Activated CD4-positive, CD25-positive, alpha-beta regulatory T cell treated with anti-CD3 and anti-CD28 coated beads, Interleukin-2, amount 50 U/mL, for 16 hours (primary cell): ENCODE data around the gene LRFN3.
"Not testable (repeated sequence)": the region's sequence is repeated elsewhere in the genome, so short reads cannot be mapped to it uniquely, and the experiment has no call there.

Experiments
- DNase-seq: peaks from one replicate; pipeline ENCODE4 v3.0.0-alpha.2; 2020; ENCODE audit warnings: low read depth, low spot score

The LRFN3 gene

DNA sequence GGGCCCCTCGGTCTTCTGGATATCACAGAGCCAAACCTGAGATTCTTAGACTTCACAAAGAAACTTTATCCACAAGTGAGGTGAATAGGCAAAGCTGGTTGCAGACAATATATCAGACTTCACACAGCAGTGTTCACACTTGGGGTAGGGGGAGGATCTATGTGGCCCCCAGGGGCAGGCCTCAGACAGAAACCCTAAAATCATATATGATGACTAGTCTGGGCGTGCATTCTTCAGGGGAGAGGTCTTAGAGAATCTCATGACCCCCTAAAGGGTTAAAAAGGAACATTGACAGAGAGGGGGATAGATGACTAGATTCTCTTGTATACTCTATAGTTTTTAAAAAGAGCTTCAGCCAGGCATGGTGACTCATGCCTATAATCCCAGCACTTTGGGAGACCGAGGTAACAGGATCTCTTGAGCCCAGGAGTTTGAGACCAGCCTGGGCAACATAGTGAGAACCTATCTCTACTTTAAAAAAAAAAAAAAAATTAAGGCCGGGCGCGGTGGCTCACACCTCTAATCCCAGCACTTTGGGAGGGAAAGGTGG is 30.9 kb upstream of the LRFN3 start:
- no peak for DNase-seq

DNA sequence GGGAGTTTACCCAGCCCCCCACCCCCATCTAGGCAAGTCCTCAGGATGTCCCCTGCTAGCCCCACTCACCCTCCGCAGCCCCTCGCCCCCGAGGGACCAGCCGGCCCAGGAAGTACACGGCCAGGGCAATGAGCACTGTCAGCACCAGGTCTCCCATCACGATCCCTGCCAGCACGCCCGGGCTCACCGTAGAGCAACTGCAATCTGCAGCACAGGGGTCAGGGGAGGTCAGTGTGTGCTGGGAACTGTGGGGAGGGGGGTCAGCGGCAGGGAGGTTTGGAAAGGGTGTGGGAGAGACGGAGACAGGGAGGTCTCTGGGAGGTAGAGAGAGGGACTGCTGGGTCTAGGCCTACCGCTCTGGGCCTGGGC is 28.8 kb upstream of the LRFN3 start:
- DNase-seq = no peak

DNA sequence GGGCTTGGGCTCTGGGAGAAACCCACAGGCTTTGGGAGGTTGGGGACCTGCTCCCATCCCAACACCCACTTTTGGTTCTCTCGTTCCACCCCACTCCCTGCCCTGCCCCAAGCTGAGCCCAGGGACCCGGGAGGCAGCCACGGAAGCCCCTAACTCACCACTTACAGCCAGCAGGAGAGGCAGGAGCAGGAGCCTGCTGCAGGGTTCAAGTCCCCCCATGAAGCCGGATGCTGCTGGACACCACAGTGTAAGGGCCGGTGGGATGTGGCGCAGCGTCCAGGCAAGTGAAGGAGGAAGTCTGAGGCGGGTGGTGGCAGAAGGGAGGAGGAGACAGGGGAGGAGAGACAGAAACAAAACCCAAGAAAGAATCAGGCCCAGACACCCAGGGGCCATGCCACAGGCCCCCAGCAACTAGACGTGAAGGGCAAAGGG is 28.1 kb upstream of the LRFN3 start, which contains the start of gene TYROBP:
Gene TYROBP, minus strand, starts transcription at position 286 of the 432 bp plus-strand sequence. Its CDS starts 67 bp downstream, at position 219.
- DNase-seq = no peak

DNA sequence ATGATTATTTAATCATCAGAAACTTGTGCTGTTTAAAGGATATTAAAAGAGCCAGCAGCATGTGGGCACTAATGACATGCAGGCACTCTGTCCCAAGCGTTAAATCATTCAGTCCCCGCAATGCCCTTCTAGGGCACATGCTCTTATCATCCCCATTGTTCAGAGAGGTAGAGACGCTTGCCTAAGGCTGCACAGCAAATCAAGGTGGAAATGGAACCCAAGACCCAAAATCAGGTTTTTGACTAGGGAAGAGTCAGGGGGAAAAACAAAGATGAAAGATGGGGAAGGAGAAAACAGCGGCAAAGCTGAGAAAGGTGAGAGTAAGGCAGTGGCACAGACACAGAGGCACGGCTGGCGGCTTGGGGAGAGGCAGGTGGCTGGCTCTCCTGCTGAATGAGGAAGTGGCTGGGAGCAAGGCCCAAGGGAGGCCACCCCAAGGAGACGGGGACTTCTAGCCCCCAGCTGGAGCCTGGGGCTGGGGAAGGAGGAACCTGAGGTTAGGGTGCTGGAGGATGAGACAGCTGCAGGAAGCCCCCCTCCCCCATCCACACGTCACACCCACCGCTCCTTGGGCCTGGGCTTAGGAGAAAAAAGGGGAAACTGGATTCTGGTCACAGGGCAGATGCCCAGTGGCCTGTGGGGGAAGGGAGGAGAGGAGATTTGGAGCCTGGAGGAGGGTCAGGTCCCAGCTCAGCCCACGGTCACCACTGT is 27.0 kb upstream of the LRFN3 start:
- no peak for DNase-seq

DNA sequence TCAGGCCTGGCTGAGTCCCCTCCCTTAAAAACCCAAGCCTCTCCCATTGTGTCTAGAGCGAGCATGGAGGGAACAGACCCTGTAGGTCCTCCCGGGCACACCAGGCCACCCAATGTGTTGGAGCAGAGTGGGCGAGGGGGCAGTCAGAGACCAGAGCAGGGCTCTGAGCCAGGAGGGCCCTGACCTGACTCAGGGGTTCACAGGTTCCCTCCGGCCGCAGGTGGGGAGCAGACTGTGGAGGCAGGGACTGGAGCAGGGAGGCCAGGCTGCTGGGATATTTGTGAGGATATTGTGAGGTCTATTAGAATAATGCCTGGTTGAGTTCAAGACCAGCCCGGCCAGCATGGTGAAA is 26.5 kb upstream of the LRFN3 start:
- DNase-seq = no peak

DNA sequence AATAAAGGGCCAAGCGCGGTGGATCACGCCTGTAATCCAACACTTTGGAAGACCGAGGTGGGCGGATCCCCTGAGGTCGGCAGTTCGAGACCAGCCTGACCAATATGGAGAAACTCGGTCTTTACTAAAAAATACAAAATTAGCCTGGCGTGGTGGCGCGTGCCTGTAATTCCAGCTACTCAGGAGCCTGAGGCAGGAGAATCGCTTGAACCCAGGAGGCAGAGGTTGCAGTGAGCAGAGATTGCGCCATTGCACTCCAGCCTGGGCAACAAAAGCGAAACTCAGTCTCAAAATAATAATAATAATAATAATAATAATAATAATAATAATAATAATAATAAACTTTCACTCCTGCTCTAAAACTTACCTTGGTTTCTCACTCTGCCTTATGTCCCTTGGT is 25.8 kb upstream of the LRFN3 start:
- not testable (repeated sequence) for DNase-seq

DNA sequence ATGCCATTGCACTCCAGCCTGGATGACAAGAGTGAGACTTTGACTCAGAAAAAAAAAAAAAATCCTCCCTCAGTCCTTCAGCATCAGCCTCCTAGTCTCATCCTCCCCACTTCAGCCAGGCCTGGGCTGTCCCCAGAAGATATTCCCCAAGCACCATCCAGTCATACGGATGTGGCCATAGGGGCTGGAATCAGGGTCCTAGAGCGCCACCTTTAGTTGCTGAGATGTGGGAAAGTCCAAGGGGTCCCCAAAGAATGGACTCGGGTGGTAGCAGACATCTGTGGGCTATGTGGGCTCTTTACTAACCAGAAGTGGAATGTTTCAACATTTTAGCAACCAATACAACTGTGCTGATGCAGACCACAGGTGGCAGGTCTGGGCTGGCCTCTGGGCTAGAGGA is 25.0 kb upstream of the LRFN3 start:
- no peak for DNase-seq

DNA sequence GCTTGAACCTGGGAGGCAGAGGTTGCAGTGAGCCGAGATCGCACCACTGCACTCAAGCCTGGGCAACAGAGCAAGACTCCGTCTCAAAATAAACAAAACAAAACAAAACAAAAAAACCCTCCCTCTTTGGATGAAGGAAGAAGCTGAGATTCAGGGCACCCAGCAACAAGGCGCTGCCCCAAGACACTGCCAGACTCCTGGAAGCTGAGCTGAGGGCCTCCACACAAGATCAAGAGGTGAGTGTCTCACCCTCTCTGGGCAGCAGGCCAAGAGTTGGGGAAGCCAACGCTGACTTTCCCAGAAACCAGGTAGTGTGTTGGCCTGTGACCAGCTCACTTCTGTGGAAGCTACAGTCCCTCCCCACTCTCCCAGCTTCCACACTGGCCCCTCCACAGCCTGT is 24.4 kb upstream of the LRFN3 start:
- DNase-seq = no peak

DNA sequence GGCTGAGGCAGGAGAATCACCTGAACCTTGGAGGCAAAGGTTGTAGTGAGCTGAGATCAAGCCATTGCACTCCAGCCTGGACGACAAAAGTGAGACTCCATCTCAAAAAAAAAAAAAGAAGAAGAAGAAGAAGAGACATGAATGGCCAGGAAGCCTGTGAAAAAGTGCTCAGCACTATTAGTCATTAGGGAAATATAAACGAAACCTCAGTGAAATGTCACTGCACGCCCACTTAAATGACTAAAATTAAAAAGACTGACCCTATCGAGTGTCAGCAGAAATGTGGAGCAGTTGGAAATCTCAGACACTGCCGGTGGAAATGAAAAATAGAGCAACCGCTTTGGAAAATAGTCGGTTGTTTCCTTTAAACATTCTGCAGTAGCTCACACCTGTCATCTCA is 22.6 kb upstream of the LRFN3 start:
- no peak for DNase-seq

DNA sequence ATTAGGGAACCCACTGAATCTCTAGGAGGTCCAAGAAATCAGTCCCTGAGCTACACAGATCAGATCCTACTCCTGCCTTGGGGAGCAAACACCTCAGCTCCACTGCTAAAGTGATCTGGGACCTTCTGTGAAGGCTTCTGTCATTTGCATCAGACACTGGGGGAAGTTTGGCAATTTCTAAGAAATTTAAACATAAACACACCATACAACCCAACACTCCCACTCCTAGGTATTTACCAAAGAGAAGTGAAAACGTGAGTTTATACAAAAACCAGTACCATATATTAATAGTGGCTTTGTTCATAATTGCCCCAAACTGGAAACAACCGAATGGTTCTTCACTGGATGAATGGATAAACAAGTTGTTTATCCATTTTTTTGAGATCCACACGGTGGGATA is 20.7 kb upstream of the LRFN3 start:
- no peak for DNase-seq

DNA sequence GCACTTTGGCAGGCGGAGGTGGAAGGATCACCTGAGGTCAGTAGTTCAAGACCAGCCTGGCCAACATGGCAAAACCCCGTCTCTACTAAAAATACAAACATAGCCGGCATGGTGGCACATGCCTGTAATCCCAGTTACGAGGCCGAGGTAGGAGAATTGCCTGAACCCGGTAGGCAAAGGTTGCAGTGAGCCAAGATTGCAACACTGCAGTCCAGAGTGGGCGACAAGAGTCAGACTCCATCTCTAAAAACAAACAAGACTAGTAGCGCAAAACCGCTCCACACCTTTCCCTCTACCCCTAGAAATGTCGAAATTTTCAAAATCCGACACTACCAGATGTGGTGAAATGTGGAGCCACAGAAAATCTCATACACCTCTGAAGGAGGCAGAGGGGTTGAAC is 16.9 kb upstream of the LRFN3 start:
- DNase-seq = no peak

DNA sequence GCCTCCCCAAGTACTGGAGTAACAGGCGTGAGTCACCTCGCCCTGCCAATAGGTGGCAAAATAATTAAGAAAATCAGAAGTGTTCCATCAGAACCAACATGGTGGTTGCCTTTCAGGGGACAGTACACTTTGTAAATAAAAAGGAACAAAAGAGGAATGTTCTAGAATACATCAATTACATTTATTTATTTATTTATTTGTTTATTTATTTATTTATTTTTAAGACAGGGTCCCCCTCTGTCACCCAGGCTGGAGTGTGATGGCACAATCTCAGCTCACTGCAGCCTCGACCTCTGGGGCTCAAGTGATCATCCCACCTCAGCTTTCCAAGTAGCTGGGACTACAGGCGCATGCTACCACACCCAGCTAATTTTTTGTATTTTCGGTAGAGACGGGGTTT is 15.2 kb upstream of the LRFN3 start:
- DNase-seq = no peak

DNA sequence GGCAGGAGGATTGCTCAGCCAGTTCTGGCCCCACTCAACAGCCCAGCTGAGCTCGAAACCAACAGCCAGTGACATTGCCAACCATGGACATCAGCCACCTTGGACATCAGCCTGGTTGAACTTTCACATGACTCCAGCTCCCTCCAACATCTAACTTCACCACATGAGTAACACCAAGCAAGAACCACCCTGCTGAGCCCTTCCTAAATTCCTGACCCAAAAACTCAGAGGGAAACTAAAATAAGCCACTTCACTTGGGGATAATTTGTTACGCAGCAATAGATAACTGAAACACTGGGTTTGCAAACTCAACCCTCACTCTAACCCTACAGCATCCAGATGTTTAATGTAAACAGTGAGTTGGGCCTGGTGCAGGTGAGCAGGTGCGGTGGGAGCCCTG is 10.7 kb upstream of the LRFN3 start:
- no peak for DNase-seq

DNA sequence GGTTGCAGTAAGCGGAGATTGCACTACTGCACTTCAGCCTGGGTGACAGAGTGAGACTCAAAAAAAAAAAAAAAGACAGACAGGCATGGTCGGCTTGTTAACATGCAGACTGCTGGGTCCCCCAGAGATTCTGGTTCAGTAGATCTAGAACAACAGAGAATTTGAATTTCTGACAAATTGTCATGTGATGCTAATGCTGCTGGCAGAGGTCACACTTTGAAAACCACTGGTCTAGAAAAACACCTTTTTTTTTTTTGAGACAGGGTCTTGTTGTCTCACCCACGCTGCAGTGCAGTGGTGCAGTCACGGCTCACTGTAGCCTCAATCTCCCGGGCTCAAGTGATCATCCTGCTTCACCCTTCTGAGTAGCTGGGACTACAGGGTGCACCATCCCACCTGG is 7.7 kb upstream of the LRFN3 start:
- no peak for DNase-seq

DNA sequence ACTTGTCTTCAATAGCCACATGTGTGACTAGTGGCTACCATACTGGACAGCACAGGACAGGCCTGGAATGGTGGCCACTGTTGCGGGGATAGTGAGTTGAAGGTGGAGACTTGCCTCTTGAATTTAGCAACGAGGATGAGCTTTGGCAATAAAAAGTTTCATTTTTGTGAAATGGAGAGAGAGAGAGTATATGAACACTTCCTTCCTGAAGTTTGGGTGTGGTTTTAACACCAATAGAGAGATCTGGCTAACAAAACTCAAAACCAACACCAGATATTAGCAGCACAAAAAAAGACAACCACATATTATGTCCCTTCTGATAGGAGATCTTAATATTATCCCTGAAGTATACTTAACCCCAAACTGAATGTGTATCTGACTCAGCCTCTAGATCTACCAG is 6.3 kb upstream of the LRFN3 start:
- no peak for DNase-seq

DNA sequence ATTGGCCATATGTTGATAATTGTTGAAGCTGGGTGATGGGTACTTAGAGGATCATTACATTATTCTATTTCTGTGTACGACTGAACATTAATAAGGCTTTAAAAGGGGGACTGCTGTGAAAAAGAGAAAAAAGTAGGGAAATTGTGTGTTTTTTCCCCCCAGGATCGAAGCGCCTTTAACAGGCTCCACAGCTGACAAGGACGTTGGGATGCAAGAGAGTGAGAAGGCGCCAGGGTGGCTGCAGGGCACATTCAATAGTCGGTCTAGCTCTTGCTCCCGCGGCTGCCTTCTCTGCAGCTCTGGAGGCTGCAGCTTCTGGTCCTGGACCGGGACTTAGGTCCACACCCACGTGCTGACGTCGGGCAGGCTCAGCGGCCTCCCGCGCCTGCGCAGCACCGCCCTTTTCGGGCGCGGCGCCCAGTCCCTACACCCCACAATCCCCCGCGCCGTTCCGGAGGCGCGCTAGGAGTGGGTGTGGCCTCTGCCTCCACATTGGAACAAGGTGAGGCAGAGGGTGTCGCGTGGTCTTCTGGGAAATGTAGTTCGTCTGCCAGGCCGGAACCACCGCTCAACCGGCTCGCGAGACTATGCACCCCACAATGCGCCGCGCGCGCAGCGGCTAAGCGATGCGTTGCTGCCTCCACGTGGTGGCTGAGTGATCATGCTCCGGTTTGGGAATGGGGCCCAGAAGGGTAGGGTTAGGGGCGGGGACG is 4.9 kb upstream of the LRFN3 start:
- DNase-seq = peak; percentile 99

DNA sequence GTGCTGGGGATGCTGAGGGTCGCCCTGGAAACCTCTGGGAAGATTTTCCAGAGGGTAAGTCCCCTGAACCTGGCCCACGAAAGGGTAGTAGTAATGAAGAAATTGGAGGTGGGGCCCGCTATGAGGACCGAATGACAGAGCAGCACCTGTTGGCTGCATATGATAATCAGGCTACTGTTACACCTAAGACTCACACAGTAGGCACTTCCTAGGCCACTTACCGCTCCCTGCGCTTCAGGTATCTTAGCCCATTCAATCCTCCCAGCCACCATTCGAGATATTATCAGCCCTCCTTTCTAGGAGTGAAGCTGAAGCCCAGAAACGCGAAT is 4.3 kb upstream of the LRFN3 start:
- DNase-seq = no peak

DNA sequence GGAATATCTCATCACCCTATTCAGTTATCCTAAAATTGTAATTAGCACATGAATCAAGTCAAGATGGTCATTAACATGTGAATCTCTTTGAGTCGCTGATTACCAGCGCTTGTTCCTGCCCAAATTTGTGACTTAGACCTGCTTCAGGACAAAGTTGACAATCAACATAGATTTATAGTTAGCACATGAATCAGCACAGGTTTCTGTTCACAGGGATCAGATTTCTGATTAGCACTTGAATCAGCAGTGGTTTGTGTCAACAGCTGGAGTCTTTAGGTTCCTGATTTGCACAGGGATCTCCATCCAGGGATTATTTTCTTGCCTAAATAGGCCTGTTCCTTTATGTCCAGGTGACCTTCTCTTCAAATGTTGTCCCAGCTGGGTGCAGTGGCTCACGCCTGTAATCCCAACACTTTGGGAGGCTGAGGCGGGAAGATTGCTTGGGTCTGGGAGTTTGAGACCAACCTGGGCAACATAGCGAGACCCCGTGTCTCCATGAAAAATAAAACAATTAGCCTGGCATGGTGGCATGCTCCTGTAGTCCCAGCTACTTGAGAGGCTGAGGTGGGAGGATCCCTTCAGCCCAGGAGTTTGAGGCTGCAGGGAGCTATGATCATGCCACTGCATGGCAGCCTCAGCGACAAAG is 3.8 kb upstream of the LRFN3 start:
- no peak for DNase-seq

DNA sequence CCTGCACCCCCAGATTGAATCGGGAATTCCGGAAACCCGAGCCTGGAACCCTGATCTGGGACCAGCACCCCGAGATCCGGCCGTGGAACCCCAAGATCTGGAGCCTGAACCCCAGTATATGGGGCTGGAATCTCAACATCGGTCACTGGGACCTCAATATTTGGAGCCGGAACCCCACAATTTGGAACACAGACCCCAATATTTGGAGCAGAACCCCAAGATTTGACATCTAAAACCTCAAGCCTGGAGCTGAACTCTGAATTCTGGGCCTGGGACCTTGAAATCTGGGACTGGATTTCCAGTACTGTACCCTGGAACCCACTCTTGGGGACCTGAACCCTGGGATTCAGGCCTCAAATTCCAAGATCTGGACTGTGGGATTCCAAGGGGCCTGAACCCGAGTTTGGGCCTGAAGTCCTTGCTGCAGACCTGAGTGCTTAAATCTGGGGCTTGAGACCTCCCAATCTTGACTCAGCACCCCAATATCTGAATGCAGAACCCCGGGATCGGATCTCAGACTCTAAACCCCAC is 629 bp downstream of the LRFN3 start:
- DNase-seq = no peak

DNA sequence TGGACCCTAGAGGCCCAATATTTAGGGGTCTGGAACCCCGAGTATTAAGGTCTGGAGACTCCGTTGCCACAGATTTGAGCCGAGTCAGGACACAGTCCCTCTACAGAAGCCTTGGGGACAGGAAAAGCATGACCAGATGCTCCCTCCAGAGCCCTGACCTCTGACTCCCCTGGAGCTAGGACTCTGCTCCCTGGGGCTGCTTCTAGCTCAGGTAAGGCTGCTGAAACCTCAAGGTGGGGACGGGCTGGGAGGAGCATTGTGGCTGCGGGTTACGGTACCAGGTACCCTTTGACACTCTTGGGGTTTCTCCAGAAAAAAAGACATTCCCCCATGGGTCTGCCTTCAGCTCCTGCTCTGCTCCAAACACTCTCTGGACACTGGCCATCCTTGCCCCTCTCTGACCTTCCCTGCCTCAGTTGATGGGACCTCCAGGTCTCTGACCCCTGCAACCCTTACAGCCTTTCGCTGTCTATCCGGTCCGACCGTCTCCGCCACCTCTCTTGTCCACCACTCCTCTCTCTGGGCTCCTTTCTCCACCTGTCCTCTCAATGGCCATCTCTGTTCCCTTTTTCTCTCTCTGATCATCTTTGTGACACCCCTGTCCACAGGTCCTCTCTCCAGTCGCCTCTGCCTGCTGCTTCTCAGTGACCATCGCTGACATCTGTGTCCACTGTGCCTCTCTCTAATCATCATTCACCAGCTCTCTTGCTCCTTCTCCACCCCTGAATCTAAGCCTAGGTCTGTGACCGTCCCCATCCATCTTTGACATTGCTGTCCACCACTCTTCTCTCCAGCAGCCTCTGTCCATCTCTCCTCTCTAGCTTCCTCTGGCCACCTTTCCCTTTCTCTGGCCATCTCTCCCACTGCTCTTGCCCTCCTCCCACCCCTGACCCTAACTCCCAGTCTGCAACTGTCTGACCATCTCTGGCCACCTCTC is 1.4 kb downstream of the LRFN3 start:
- DNase-seq = no peak
